Prostate gland (tissue), 2 donors: Measurements from ENCODE around the gene SNX21. TPM values are rescaled to one million over a fixed set of nuclear protein-coding genes. Genes with fewer than 3 reads are reported as not detected.

Experiments
- DNase-seq: peaks from one replicate; pipeline ENCODE4 v3.0.0-alpha.2; 2019; ENCODE audit warnings: low spot score
- H3K27ac ChIP-seq, 2 donors: fragments of 200-600 bp; sonication (generic); 2 replicates each; pipeline ENCODE4 v1.5.1; 2017 to 2019
- H3K27me3 ChIP-seq: fragments of 200-600 bp; sonication (generic); replicated peaks from 2 replicates; pipeline ENCODE4 v1.5.1; 2019; ENCODE audit not compliant: insufficient read depth
- H3K36me3 ChIP-seq, 2 donors: fragments of 200-600 bp; sonication (generic); 1 replicate in 1 of 2; 2 replicates in 1 of 2; pipeline versions ENCODE4 v1.5.1 to v1.8.1; 2017 to 2019
- H3K4me1 ChIP-seq: fragments of 200-600 bp; sonication (generic); replicated peaks from 2 replicates; pipeline ENCODE4 v1.5.1; 2019
- H3K4me3 ChIP-seq, 2 donors: fragments of 200-600 bp; sonication (generic); 2 replicates each; pipeline ENCODE4 v1.5.1; 2017 to 2019
- H3K9me3 ChIP-seq: fragments of 200-600 bp; sonication (generic); 2 replicates; pipeline ENCODE4 v1.5.1; 2017
- CTCF ChIP-seq, 4 experiments: fragments of 200-600 bp in 2 of 4; fragments of 450-650 bp in 2 of 4; sonication (generic) in 2 of 4; IDR thresholded peaks; 1 replicate in 3 of 4; 2 replicates in 1 of 4; pipeline ENCODE4 v1.5.1; 2016 to 2019; ENCODE audit warnings: antibody characterized with exemption in 4 of 4, mild to moderate bottlenecking in 2 of 4, moderate library complexity in 2 of 4
- POLR2A ChIP-seq: fragments of 450-650 bp; IDR thresholded peaks from one replicate; pipeline ENCODE4 v1.6.1; 2016; ENCODE audit warnings: antibody characterized with exemption, mild to moderate bottlenecking
- POLR2AphosphoS5 ChIP-seq: sonication (generic); formaldehyde crosslinking; IDR thresholded peaks from one replicate; pipeline ENCODE4 v1.6.1; 2017; ENCODE audit warnings: antibody characterized with exemption
- WGBS: methylation state at CpG from one replicate; pipeline ENCODE4 v1.1.5; 2018; 5-methylcytosine and 5-hydroxymethylcytosine counted together
- intact Hi-C: fragments of 100-400 bp; cut with DNase I; formaldehyde crosslinking; loops from one replicate; pipeline ENCODE4 v1.14.2; 2022
- total RNA-seq, 2 donors: library from RNA; depleted of rRNA; stranded (reverse); fragments of >200 nt; gene quantifications; one replicate each; pipeline ENCODE4 v1.1.0, GENCODE V29; 2016

Gene SNX21
- total RNA-seq, 2 donors from 2014 or later = 60.4 to 68.4 TPM

- Histone ChIP-seq H3K9me3 (no peaks in the 10 kb centered on the region), H3K27me3 (no peaks in the 10 kb centered on the region), H3K4me3 (no peak overlapping the region), H3K36me3 (peaks cover 0 to 12% of the 10 kb centered on the region in 2 donors), H3K27ac (no peak overlapping the region), H3K4me1 (peaks cover 14% of the 10 kb centered on the region)
- intact Hi-C loops = no loop called here
- DNase-seq = no peak
- TF ChIP-seq POLR2AphosphoS5 (no peak), CTCF (IDR thresholded peaks at IDR 0.05) (no peak), POLR2A (no peak)
Measured at GRCh38 chr20:45851501-45851900, 17.9 kb downstream of the SNX21 start.

DNA sequence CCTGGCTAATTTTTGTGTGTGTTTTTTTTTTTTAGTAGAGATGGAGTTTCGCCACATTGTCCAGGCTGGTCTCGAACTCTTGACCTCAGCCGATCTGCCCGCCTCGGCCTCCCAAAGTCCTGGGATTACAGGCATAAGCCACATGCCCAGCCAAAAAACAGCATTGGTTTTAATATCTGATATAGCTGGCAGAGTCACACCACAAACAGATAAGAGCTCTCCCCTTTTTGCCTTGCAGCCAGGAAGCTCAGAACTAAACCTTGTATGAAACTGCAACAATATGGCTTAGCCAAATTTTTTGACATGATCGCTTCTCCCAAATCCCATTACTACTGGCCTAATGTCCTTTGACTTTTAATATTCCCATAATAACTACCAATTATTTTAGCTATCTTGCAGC is 18.7 kb downstream of the SNX21 start:
- Histone ChIP-seq H3K27me3 (no peaks in the 10 kb centered on the region), H3K4me3 (no peak overlapping the region), H3K36me3 (peaks cover 0 to 12% of the 10 kb centered on the region in 2 donors), H3K9me3 (no peaks in the 10 kb centered on the region), H3K4me1 (peaks cover 14% of the 10 kb centered on the region), H3K27ac (no peak overlapping the region)
- TF ChIP-seq POLR2A = no peak
- no peak for TF ChIP-seq POLR2AphosphoS5
- no peak for TF ChIP-seq CTCF (IDR thresholded peaks at IDR 0.05)
- WGBS = 87% methylated on average over 6 of the region's 6 CpGs
- DNase-seq = no peak
- intact Hi-C loops = no loop called here

DNA sequence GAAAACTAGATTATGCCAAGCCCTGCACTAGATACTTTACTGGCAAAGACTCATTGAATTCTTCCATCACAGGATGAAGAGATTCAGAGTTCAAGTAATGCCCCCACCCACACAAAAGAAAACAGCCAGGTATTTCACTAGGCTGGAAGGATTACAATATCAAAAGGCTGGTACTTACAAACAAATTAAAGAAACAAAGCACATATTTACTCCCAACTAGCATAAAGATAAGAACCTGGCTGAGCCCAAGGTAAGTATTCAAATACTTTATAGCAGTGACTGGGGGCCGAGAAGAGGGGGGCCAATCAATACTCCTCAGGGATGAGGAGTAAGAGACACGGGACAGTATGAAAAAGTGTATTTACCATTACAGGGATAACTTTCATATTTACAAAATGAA is 19.9 kb downstream of the SNX21 start:
- H3K27ac ChIP-seq = no peak overlapping the region
- intact Hi-C loops = no loop called here
- H3K4me3 ChIP-seq = no peak overlapping the region
- peaks cover 0 to 4% of the 10 kb centered on the region in 2 donors for H3K36me3 ChIP-seq
- no peak for TF ChIP-seq CTCF (IDR thresholded peaks at IDR 0.05)
- no peak for TF ChIP-seq POLR2A
- no peak for TF ChIP-seq POLR2AphosphoS5
- peaks cover 14% of the 10 kb centered on the region for H3K4me1 ChIP-seq
- H3K27me3 ChIP-seq = no peaks in the 10 kb centered on the region
- WGBS = 57% methylated on average over 2 of the region's 2 CpGs
- DNase-seq = no peak
- H3K9me3 ChIP-seq = no peaks in the 10 kb centered on the region

DNA sequence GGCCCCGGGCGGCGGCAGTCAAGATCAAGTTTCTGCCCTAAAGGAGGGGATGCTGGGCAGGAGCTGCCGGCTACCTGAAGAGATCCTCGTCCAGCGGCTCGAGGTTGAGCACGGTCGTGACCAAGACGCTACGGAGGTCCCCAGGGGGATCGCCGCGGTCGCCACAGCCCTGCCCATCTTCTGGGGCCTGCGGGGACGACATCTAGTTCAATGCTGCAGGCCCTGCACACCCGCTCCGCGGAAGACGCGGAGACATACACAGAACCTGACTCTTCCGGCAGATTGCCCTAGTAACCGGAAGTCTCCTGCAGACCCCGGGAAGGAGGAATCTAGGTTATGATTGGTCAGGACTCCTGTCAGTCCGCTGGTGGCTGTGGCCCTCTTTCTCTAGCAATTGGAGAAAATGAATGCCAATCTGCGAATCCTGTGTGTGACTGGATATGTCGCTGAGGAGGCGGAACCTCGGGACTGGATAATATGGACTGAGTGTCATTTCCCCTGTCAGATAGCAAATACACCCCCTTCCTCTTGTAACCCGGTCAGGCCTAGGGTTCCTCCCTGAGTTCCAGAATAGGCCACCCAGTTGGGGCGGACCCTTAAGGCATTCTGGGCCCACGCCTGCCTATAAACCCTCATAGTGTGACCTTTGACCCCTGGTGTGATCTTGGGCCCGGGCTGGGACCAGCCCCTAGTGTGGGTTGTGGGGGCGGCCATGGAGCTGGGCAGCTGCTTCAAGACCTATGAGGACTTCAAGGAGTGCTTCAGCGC is 23.7 kb downstream of the SNX21 start, which contains the start of the genes ACOT8 and ZSWIM3:
Gene ACOT8, minus strand, starts transcription at position 279 of the 768 bp plus-strand sequence. Its CDS starts 77 bp downstream, at position 202.
Gene ZSWIM3, plus strand, starts transcription at position 501 of the 768 bp plus-strand sequence. Its CDS starts 212 bp downstream, at position 713.
- peak; percentile 100 for DNase-seq
- peak within 1 kb of the TSS; percentile 65 to 70 for H3K27ac ChIP-seq
- H3K36me3 ChIP-seq = no peaks in the 10 kb centered on the region
- peak within 1 kb of the TSS; percentile 60 to 73 for H3K4me3 ChIP-seq
- no peaks in the 10 kb centered on the region for H3K27me3 ChIP-seq
- no peaks in the 10 kb centered on the region for H3K9me3 ChIP-seq
- peak; percentile 39 for TF ChIP-seq POLR2A
- peak in 1 of 4 experiments; percentile 3 for TF ChIP-seq CTCF (IDR thresholded peaks at IDR 0.05)
- peak; percentile 99 for TF ChIP-seq POLR2AphosphoS5
- WGBS = 0% methylated on average over 36 of the region's 36 CpGs
- H3K4me1 ChIP-seq = peaks cover 14% of the 10 kb centered on the region
- intact Hi-C loops = loop anchor here (5.0 kb wide), 1 partner anchor 35 kb away; no protein-coding TSS in a partner anchor

DNA sequence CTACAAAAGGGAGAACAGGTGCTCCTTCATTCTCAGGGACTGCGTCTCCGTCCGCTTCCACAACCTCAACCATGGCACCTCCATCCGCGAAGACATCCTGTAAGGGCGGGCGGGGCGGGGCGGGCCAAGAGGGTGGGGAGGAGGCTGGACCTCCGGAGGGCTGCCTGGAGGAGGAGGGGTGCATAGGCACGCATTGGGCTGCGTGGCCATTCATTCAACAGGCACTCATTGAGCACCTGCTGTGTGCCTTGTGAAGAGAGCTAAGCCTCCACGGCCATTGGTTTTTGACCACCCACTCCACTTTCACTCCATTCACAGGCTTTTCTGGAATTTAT is 24.2 kb downstream of the SNX21 start:
- H3K27me3 ChIP-seq = no peaks in the 10 kb centered on the region
- no peak for TF ChIP-seq POLR2AphosphoS5
- TF ChIP-seq CTCF (IDR thresholded peaks at IDR 0.05) = no peak
- no peak for TF ChIP-seq POLR2A
- peak overlapping the region; percentile 60 to 73 for H3K4me3 ChIP-seq
- no peak for DNase-seq
- H3K27ac ChIP-seq = peak overlapping the region; percentile 65 to 70
- intact Hi-C loops = loop anchor here (5.0 kb wide), 1 partner anchor 36 kb away; no protein-coding TSS in a partner anchor
- H3K4me1 ChIP-seq = peaks cover 14% of the 10 kb centered on the region
- 12% methylated on average over 13 of the region's 13 CpGs for WGBS
- no peaks in the 10 kb centered on the region for H3K36me3 ChIP-seq
- H3K9me3 ChIP-seq = no peaks in the 10 kb centered on the region
